ENCODE results near the gene SSMEM1. TPM values are rescaled to one million over a fixed set of nuclear protein-coding genes. Genes with fewer than 3 reads are reported as not detected.

SSMEM1 gene
- polyA plus RNA-seq, 1 experiment: 0.06 TPM

GRCh38 chr7:130210181-130210935, 2.7 kb downstream of the SSMEM1 start:
- ChIA-PET CTCF (interaction anchor here (1.5 to 2.5 kb wide), 3 partner anchors 31 to 138 kb away, joined by 4 to 9 read pairs (median 4); no protein-coding TSS in a partner anchor), POLR2A (interaction anchor here (0.6 to 0.9 kb wide), 2 partner anchors 140 to 701 kb away, joined by 3 read pairs; partner anchors contain the start of gene KLHDC10)
- TF ChIP-seq CTCF (IDR thresholded peaks at IDR 0.05; ENCODE audit: insufficient read depth, low read depth, low read length): no peak
- DNase-seq (ENCODE audit: low read depth): peak; percentile 49
- no peaks in the 10 kb centered on the region for H3K36me3 ChIP-seq (ENCODE audit: control insufficient read depth, insufficient read depth, low read length)
- H3K4me3 ChIP-seq (ENCODE audit: low read depth, low read length): no peak overlapping the region
- H3K27me3 ChIP-seq (ENCODE audit: control insufficient read depth, insufficient read depth, low read length): no peaks in the 10 kb centered on the region

- POLR2A ChIA-PET: no interaction called here
- Histone ChIP-seq H3K4me3 (ENCODE audit: low read depth, low read length) (no peak overlapping the region), H3K36me3 (ENCODE audit: control insufficient read depth, insufficient read depth, low read length) (no peaks in the 10 kb centered on the region), H3K27me3 (ENCODE audit: control insufficient read depth, insufficient read depth, low read length) (no peaks in the 10 kb centered on the region)
- no peak for DNase-seq (ENCODE audit: low read depth)
- CTCF ChIA-PET: interaction anchor here (0.7 to 1.4 kb wide), 2 partner anchors 13 to 27 kb away, joined by 3 read pairs; no protein-coding TSS in a partner anchor
- TF ChIP-seq CTCF (IDR thresholded peaks at IDR 0.05; ENCODE audit: insufficient read depth, low read depth, low read length): no peak
These were observed 6.2 kb downstream of the SSMEM1 start for GRCh38 chr7:130213828-130214227.

GRCh38 chr7:130216025-130216424, 8.4 kb downstream of the SSMEM1 start:
- POLR2A ChIA-PET: no interaction called here
- no peak overlapping the region for H3K4me3 ChIP-seq (ENCODE audit: low read depth, low read length)
- CTCF ChIA-PET: no interaction called here

GRCh38 chr7:130216750-130217149, 9.1 kb downstream of the SSMEM1 start:
- no peak for DNase-seq (ENCODE audit: low read depth)

More at GRCh38 chr7:130216025-130216424, 8.4 kb downstream of the SSMEM1 start:
- Histone ChIP-seq H3K27me3 (ENCODE audit: control insufficient read depth, insufficient read depth, low read length) (peaks cover 2% of the 10 kb centered on the region; the same call in 1 of the 2 replicates), H3K36me3 (ENCODE audit: control insufficient read depth, insufficient read depth, low read length) (no peaks in the 10 kb centered on the region)
- TF ChIP-seq CTCF (IDR thresholded peaks at IDR 0.05; ENCODE audit: insufficient read depth, low read depth, low read length): no peak
- DNase-seq (ENCODE audit: low read depth): no peak

More at GRCh38 chr7:130216750-130217149, 9.1 kb downstream of the SSMEM1 start:
- no peak for TF ChIP-seq CTCF (IDR thresholded peaks at IDR 0.05; ENCODE audit: insufficient read depth, low read depth, low read length)
- Histone ChIP-seq H3K36me3 (ENCODE audit: control insufficient read depth, insufficient read depth, low read length) (no peaks in the 10 kb centered on the region), H3K27me3 (ENCODE audit: control insufficient read depth, insufficient read depth, low read length) (peaks cover 2% of the 10 kb centered on the region; the same call in 1 of the 2 replicates), H3K4me3 (ENCODE audit: low read depth, low read length) (no peak overlapping the region)
- POLR2A ChIA-PET: no interaction called here
- CTCF ChIA-PET: no interaction called here

All from BJ (cell line).